Body of pancreas (tissue), 4 donors: ENCODE measurements around the gene SLC4A8.

Source experiments
- POLR2A ChIP-seq, 3 donors: fragments of 450-650 bp; IDR thresholded peaks; one replicate each; pipeline ENCODE4 v1.6.1; 2016; ENCODE audit warnings: antibody characterized with exemption in 3 of 3, mild to moderate bottlenecking in 2 of 3
- TF ChIP-seq, protein P1 (sequence below), 7 experiments: fragments of 450-650 bp in 4 of 7; fragments of 200-600 bp in 3 of 7; sonication (generic) in 3 of 7; IDR thresholded peaks; one replicate each; pipeline ENCODE4 v1.5.1; 2016 to 2019; ENCODE audit warnings: antibody characterized with exemption in 7 of 7

DNA sequence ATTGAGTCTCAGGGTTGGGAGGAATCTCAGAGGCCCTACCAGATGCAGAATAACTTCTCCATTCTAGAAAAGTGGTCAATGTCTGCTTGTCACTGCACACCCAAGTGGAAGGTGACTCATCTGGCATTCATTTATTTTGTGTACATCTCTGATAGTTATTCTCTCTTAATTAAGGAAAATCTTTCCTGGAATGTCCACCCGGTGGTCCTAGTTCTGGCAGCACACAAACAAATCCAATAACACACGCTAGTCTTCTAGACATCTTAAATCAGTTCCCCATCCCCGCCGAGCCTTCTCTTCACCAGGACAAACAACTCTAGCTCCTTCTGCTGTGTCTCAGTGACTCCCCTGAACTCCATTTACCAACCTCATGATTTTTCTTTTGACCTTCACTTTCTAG lies 116.4 kb downstream of the SLC4A8 start:
- TF ChIP-seq, protein P1, sequence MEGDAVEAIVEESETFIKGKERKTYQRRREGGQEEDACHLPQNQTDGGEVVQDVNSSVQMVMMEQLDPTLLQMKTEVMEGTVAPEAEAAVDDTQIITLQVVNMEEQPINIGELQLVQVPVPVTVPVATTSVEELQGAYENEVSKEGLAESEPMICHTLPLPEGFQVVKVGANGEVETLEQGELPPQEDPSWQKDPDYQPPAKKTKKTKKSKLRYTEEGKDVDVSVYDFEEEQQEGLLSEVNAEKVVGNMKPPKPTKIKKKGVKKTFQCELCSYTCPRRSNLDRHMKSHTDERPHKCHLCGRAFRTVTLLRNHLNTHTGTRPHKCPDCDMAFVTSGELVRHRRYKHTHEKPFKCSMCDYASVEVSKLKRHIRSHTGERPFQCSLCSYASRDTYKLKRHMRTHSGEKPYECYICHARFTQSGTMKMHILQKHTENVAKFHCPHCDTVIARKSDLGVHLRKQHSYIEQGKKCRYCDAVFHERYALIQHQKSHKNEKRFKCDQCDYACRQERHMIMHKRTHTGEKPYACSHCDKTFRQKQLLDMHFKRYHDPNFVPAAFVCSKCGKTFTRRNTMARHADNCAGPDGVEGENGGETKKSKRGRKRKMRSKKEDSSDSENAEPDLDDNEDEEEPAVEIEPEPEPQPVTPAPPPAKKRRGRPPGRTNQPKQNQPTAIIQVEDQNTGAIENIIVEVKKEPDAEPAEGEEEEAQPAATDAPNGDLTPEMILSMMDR (IDR thresholded peaks at IDR 0.05) = no peak
- no peak for TF ChIP-seq POLR2A (IDR thresholded peaks at IDR 0.05)
